ENCODE data around the gene C1QB.

DNA sequence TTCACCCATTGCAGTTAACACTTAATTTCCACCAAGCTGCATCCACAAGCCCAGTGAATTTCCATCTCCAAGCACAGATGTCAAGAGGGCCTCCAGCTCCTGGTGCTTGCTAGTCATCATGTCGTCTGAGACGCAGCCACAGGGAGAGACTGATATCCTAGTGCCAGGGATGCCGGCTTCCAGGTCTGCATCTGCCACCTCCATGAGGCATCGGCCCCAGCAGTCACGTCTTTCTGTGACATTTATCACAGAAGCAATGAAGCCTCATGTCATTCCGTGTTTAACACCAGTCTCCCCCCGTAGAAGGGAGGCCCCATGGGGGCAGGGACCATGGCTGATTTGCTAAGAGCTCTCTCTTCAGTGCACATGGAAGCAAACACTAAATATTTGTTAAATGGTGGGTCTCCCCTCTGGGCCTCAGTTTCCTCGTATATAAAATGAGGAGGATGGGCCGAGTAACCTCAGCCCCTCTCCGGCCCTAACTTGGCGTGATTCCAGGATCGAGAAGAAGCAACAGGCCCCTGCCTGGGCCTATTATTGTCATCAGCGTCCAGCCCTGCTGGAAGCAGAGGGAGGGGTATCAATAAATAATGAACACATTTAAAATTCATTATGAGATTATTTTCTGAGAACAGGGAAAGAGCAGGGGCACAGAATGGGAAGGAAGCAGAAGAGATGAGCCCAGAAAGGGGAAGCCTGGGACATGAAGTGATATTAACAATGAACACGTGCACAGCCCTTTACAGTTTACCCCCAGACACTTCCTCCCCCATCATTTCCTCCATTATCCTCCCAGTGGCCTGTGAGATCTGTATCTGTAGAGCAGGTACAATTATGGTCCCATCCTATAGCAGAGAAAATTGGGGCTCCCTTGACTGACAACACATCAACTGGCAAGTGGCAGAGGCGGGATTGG, 837 bp upstream of the C1QB start:
- TF ChIP-seq MXI1 (IDR thresholded peaks at IDR 0.05; ENCODE audit: low read depth, low read length) (no peak), RAD21 (IDR thresholded peaks at IDR 0.05; ENCODE audit: low read length) (no peak), FOXJ3 (CRISPR knock-in tag; IDR thresholded peaks at IDR 0.05) (no peak), CTCF (IDR thresholded peaks at IDR 0.05) (no peak), REST (IDR thresholded peaks at IDR 0.05; ENCODE audit: low read depth, low read length) (no peak), TAF1 (IDR thresholded peaks at IDR 0.05; ENCODE audit: borderline replicate concordance, low read depth, low read length) (no peak), EZH2phosphoT487 (IDR thresholded peaks at IDR 0.05; ENCODE audit: borderline replicate concordance, low read depth) (no peak), CHD2 (IDR thresholded peaks at IDR 0.05; ENCODE audit: low read length, partially characterized antibody) (no peak), GABPA (IDR thresholded peaks at IDR 0.05; ENCODE audit: low read depth) (no peak)

All from SK-N-SH (cell line).